ENCODE data around the gene GPC3.

DNA sequence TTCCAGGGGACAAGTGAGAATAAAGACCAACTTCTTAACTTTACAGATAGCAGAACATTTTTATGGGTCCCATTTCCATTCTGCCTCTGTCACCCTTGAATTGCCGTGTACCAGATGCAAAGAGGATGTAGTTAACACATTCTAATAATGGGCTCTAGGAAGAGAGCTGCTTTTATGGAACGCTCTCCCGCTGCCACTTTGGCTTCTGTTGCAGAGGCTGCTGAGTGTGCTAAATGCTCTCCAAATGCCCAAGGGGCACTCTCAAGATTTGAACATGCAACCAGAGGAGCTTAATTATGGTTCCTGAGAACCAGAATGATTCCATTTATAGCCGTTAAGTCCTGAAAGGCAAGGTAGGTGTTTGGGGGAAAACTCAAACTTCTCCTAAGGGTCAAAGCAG lies 28.1 kb upstream of the GPC3 start:
- TF ChIP-seq CTCF (IDR thresholded peaks at IDR 0.05) (no peak), POLR2A (IDR thresholded peaks at IDR 0.05) (no peak), POLR2AphosphoS5 (IDR thresholded peaks at IDR 0.05) (no peak), EP300 (IDR thresholded peaks at IDR 0.05) (no peak)

Measured in suprapubic skin (tissue), 4 donors.